Measurements from ENCODE around the gene EEIG1. TPM values are rescaled to one million over a fixed set of nuclear protein-coding genes. Genes with fewer than 3 reads are reported as not detected.
A peak's percentile ranks its signal among the peaks of the same experiment; 100 is the strongest.

Gene EEIG1
- total and polyA plus RNA-seq, 9 of the 15 experiments (the other 6 are each of a cell fraction or from before 2014, with no cell fraction given), result 0.17 to 16.7 (median 3.6) TPM

DNA sequence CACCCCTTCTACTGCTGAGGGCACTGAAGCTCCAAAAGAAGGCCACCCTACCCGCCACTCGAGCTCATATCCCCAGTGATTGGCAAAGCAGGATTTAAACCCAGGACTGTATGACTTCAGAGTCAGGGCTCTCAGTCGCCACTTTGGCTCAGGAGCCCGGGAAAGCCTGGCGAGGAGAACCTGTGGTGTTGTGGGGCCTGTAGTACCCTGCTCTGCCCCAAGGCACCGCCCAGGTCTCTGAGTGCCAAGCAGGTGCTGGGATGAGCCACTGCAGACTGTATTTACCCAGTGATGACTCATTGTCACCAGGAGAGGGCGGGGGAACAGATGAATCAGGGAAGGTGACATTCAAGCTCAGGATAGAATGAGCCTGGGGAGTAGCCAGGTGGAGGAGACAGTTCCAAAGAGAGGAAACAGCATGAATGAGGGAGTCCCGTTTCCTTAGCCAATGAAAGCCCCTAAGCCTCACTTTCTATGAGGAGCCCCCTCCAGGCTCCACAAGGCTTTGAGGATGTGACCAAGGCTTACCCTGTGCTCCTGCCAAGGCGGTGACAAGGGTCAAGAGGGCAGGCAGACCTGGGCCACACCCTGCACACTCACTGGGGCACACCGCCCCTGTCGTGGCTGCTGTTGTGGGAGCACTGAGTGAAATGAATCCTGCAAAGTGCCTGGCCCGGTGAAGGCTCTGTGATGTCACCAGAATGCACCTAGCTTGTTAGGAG, 25.3 kb downstream of the EEIG1 start (continued):
- TF ChIP-seq, protein P1, sequence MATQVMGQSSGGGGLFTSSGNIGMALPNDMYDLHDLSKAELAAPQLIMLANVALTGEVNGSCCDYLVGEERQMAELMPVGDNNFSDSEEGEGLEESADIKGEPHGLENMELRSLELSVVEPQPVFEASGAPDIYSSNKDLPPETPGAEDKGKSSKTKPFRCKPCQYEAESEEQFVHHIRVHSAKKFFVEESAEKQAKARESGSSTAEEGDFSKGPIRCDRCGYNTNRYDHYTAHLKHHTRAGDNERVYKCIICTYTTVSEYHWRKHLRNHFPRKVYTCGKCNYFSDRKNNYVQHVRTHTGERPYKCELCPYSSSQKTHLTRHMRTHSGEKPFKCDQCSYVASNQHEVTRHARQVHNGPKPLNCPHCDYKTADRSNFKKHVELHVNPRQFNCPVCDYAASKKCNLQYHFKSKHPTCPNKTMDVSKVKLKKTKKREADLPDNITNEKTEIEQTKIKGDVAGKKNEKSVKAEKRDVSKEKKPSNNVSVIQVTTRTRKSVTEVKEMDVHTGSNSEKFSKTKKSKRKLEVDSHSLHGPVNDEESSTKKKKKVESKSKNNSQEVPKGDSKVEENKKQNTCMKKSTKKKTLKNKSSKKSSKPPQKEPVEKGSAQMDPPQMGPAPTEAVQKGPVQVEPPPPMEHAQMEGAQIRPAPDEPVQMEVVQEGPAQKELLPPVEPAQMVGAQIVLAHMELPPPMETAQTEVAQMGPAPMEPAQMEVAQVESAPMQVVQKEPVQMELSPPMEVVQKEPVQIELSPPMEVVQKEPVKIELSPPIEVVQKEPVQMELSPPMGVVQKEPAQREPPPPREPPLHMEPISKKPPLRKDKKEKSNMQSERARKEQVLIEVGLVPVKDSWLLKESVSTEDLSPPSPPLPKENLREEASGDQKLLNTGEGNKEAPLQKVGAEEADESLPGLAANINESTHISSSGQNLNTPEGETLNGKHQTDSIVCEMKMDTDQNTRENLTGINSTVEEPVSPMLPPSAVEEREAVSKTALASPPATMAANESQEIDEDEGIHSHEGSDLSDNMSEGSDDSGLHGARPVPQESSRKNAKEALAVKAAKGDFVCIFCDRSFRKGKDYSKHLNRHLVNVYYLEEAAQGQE (IDR thresholded peaks at IDR 0.05; ENCODE audit: borderline replicate concordance), result peak; percentile 72
- TF ChIP-seq, protein P1 (CRISPR knock-in tag; IDR thresholded peaks at IDR 0.05; ENCODE audit: low read depth), result no peak
- peak; percentile 28; the same call in 1 of the 2 replicates for TF ChIP-seq TOE1 (IDR thresholded peaks at IDR 0.05; ENCODE audit: borderline replicate concordance)
- 0 out of 2 replicates have a peak, but pooled peaks have one; percentile 41 for TF ChIP-seq TOE1 (CRISPR knock-in tag; IDR thresholded peaks at IDR 0.05; ENCODE audit: borderline replicate concordance, low read depth)
- TF ChIP-seq SIX5 (IDR thresholded peaks at IDR 0.05; ENCODE audit: borderline replicate concordance in 1 of 2, insufficient read depth in 1 of 2, low read depth in 1 of 2, low read length in 2 of 2), result no peak
- no peak for TF ChIP-seq RFX7 (CRISPR knock-in tag; IDR thresholded peaks at IDR 0.05)
- TF ChIP-seq, protein P2, sequence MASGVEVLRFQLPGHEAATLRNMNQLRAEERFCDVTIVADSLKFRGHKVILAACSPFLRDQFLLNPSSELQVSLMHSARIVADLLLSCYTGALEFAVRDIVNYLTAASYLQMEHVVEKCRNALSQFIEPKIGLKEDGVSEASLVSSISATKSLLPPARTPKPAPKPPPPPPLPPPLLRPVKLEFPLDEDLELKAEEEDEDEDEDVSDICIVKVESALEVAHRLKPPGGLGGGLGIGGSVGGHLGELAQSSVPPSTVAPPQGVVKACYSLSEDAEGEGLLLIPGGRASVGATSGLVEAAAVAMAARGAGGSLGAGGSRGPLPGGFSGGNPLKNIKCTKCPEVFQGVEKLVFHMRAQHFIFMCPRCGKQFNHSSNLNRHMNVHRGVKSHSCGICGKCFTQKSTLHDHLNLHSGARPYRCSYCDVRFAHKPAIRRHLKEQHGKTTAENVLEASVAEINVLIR (CRISPR knock-in tag; IDR thresholded peaks at IDR 0.05), result no peak
- peak; percentile 95 for TF ChIP-seq FOSL1 (tag; conservative IDR thresholded peaks at IDR 0.05)
- TF ChIP-seq SMARCE1 (IDR thresholded peaks at IDR 0.05), result peak; percentile 83
- peak; percentile 73 for TF ChIP-seq JUNB (CRISPR knock-in tag; conservative IDR thresholded peaks at IDR 0.05)
- no peak for TF ChIP-seq ZNF75A (CRISPR knock-in tag; IDR thresholded peaks at IDR 0.05)
- no peak for TF ChIP-seq ETV5 (CRISPR knock-in tag; IDR thresholded peaks at IDR 0.05; ENCODE audit: low read depth)
- peak; percentile 69 for TF ChIP-seq ZNF263 (CRISPR knock-in tag; IDR thresholded peaks at IDR 0.05; ENCODE audit: borderline replicate concordance)
- TF ChIP-seq ZNF354B (CRISPR knock-in tag; IDR thresholded peaks at IDR 0.05), result no peak
- TF ChIP-seq SMARCA4 (IDR thresholded peaks at IDR 0.05), result peak; percentile 84
- TF ChIP-seq ARID1B (IDR thresholded peaks at IDR 0.05), result peak; percentile 78
- no peak for TF ChIP-seq ZNF384 (IDR thresholded peaks at IDR 0.05; ENCODE audit: low read depth, low read length)
- TF ChIP-seq KLF16 (IDR thresholded peaks at IDR 0.05), result no peak
- TF ChIP-seq CREM (IDR thresholded peaks at IDR 0.05; ENCODE audit: low read depth), result peak; percentile 52
- no peak for TF ChIP-seq MYBL2 (IDR thresholded peaks at IDR 0.05; ENCODE audit: low read depth)
- no peak for TF ChIP-seq MYBL2 (CRISPR knock-in tag; IDR thresholded peaks at IDR 0.05; ENCODE audit: borderline replicate concordance)

All from K562 (cell line).